GM21723 (cell line): ENCODE data around the gene ATP6V1D.
A peak's percentile ranks its signal among the peaks of the same experiment; 100 is the strongest.
"Not testable (repeated sequence)": the region's sequence is repeated elsewhere in the genome, so short reads cannot be mapped to it uniquely, and the experiment has no call there.

ENCODE experiments used
- ATAC-seq: cut with Tn5 transposase; IDR thresholded peaks from one replicate; pipeline ENCODE4 v1.9.1; 2021; ENCODE audit warnings: mild to moderate bottlenecking, moderate library complexity; ENCODE audit not compliant: unreplicated experiment

ATP6V1D gene

DNA sequence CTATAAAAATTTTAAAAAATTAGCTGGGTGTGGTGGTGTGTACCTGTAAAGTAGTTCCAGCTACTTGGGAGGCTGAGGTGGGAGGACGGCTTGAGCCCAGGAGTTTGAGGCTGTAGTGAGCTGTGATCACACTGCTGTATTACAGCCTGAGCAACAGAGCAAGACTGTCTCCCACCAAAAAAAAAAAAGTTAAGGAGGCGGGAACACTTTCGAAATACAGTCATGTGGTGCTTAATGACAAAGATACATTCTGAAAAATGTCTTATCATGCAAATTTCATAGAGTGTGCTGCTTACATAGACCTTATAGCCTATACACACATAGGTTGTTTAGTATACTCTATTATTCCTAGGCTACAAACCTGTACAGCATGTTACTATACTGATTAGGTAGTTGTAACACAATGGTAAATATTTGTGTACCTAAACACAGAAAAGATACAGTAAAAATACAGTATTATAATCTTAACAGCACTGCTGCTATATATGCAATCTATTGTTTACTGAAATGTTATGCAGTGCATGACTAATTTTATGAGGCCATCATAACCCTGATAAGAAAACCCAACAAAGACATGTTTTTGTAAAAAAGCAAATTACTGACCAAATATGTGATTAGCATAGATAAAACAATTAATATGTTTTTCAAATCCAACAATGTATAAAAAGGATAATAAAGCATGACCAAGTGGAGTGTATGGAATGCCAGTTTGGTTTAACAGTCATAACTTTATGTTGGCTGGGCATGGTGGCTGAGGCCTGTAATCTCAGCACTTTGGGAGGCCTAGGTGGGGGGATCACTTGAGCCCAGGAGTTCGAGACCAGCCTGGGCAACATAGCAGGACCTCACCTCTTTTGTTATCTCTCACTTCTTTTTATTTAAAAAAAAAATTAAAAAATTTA lies 11.9 kb upstream of the ATP6V1D start:
- no peak for ATAC-seq

DNA sequence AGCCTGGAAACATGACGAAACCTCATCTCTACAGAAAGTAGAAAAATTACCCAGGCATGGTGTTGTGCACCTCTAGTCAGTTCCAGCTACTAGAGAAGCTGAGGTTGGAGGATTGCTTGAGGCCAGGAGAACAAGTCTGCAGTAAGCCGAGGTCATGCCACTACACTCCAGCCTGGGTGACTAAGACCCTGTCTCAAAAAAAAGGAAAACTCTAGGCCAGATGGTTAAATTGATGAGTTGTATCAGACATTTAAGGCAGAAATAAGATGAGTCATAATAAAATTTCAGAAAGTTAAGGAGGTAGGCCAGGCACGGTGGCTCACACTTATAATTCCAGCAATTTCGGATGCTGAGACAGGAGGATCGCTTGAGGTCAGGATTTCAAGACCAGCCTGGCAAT lies 11.2 kb upstream of the ATP6V1D start:
- no peak for ATAC-seq

DNA sequence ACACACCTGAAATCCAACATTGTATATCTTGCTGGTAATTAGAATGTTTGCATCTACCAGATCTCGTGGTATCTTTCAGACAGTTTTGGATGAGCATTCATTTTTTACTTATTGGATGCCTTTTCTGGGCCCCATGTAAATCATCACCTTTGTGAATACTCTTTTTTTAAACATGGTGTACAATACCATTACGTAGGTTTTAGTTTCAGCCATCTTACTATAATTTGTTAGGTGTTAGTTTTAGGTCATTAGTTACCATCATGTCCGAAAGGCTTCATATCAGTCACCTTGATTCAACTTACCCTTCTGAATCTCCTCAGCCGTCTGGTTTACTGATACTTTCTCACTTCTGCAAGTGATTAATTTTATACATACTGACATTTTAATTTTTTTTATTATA lies 5.9 kb upstream of the ATP6V1D start:
- ATAC-seq: no peak

DNA sequence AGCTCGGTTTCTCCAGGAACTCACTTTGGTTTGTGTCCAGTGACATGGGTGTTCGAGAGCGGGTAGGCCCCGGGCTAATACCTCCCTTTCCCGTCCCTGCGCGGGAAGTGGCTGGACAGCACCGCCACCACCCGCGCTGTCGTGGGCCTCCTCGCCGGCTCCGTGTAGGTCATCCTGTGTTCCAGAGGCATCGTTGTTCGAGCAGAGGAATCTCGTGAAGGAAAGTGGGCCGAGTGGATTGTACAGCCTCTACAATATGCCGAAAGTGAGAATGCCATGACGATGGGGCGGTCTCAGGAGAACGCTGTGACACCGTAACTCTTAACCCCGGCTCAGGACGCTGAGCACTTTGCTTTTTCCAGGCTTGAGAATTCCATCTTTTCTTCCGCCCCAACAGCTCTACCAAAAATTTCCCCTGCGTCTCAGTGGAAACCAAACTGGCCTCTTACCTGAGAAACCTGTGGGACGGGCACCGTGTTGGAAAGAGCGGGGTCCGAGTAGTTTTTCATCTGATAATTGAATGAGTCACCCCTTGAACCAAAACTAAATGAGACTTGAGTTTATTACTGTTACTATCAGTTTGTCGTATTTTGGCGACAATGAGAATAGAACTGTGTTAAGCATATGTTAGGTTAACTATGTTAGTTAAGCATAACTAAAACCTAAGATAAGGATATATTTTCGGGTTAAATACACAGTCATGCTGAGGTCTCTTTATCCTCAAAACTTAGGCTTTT lies 1.0 kb upstream of the ATP6V1D start:
- peak; percentile 35 for ATAC-seq

DNA sequence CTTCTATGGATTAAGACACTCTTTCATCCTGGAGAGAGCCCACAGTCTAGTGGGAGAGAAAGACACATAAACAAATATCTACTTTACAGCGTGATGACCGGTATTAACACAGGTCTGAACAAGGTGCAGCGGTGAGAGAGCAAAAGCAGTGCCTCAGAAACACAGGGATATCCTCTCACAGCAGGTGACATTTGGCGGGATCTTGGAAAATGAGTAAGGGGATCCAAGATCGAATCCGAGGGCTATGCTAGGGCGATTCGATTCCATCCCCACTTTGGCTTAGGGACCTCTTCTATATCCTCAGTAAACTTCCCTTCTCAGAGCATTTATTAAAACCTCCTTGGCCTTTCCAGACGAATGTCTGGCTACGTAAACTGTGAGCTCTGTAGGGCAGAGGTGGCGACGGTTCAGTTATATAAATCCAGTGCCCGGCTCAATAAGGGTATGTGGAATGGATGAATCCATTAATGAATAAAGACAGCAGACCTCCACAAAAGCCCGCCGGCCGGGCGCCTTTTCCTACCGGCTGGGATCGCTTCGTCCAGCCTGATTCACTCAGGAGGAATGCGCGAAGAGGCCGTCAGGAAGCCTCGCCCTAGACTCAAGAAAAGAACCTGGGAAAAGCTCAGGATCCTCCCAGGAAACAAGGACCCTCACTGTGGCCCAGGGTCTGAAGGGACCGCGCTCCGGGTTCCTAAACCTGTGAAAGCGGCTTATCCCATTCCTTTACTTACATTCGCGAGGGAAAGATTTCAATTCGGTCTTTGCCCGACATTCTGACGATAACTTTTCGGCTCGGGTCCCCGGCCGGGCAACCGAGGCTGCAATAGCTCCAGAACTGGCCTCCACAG lies 455 bp downstream of the ATP6V1D start:
- ATAC-seq: no peak

DNA sequence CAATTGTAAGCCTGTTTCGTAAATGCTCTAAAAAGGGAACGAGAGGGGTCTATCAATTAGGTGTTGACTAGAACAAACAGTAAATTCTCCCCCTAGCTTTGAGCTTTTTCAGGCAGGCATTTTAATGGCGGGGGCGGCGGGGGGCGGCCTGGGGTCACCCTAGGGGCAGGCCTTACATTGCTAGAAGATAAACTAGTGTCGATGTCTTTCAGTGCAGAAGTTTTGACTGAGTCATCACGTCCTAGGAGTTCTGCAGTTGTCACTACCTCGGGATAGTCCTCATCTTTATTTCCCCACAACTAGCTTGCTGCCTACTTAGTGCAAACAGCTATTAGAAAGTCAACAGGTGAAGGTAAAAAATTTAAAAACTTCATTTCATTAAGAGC lies 1.6 kb downstream of the ATP6V1D start:
- no peak for ATAC-seq

DNA sequence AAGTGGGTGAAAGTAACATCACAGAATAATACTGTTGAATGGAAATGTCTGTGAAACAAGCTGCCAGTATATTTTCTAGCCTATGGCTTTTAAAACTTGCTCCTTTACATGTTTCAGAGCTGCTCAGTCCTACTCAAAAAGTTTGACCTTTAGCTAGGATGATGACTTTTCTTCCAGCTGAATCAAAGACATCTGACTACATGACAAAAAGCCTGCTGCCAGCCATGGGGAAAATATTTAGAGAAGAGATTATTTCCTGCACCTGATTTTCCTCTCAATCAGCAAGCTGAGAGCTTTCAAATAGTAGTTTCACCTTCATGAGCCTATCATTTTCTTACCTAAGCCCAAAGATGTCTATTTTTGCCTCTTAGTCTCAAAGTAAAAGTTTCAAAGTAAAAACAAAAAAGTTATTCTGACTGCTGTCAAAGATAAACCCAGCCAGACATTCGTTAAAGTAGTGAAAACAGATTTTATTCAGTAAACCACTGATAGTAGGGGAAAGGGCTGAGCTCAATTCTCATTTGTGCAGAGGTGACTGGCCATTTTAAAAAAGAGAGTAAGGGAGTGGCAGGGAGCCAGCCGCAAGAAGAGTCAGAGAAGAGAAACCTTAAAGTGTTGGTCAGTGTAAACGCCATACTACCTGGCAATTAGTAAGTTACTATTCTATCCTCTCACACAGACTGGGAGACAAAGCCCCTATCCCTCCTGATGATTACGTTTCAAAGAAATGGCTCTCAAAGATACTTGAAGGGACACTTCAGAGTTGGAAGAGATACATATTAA lies 2.2 kb downstream of the ATP6V1D start:
- ATAC-seq: no peak

DNA sequence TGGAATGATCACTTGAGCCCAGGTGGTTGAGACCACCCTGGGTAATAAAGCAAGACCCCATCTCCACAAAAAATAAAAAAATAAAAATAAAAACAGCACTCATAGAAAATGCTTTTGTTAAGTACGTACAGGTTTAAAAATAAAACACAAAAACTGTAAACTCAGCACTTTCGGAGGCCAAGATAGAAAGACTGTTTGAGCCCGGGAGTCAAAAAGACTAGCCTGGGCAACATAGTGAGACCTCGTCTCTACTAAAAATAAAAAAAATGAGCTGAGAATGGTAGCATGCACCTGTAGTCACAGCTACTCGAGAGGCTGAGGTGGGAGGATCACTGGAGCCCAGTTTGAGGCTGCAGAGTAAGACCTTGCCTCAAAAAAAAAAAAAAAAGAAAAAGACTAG lies 7.5 kb downstream of the ATP6V1D start:
- no peak for ATAC-seq

DNA sequence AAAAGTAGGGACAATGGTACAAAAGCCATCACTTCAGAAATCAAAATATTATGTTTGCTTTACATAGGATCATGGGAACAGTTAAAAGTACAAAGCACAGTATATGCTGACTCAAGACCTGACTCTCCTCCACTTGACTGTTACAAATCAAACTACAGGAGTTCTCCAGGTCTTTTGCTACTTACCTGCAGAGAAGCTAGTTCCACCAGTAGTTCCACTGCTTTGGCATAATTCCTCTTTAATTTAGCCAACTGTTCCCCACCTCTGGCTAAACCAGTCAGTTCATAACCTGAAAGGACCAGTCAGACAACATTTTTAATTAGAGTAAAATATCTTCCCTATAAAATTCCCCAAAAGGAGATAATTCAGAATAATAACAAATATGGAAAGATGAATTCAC lies 14.0 kb downstream of the ATP6V1D start:
- no peak for ATAC-seq

DNA sequence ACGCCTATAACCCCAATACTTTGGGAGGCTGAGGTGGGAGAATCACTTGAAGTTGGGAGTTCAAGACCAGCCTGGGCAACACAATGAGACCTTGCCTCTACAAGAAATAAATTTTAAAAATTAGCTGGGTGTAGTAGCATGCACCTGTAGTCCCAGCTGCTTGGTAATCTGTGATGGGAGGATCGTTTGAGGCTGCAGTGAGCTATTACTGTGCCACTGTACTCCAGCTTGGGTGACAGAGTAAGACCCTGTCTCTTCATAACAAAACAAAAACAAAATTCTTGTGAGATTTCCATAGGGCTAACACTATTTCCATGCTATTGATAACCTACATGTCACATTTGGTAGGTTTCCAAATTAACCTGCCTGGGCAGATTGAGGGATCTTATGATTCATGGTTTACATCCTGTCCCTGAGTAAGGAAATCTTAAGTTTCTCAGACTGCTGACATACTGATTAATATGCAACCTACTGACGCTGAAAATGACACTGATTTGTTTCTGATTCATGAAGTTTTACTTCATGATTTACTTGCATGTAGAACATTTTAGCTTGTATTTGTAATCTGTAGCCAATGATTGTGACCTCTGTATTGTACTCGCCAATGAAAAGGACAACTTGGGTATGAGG lies 15.9 kb downstream of the ATP6V1D start:
- ATAC-seq: no peak

DNA sequence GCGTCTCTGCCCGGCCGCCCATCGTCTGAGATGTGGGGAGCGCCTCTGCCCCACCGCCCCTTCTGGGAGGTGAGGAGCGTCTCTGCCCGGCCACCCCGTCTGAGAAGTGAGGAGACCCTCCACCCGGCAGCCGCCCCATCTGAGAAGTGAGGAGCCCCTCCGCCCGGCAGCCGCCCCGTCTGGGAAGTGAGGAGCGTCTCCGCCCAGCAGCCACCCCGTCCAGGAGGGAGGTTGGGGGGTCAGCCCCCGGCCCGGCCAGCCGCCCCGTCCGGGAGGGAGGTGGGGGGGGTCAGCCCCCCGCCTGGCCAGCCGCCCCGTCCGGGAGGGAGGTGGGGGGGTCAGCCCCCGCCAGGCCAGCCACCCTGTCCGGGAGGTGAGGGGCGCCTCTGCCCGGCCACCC lies 18.4 kb downstream of the ATP6V1D start:
- not testable (repeated sequence) for ATAC-seq

DNA sequence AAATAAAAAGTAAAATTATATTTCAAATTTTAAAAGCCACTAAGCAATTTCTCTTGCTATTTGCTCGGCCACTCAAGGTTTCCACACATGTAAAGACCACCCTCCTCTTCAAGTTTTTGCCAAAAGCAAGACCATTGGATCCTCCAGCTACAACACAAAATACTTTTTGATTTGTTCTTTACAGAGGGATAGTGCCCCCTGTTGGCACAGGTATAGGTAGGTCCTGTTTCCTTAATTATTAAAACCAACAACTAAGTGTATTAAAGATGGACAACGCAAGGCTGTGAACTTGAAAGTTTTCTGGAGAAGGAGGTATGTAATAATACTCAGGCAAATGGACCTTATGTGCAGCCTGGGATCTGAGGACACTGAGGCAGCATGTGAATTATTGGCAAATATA lies 23.8 kb downstream of the ATP6V1D start:
- no peak for ATAC-seq

DNA sequence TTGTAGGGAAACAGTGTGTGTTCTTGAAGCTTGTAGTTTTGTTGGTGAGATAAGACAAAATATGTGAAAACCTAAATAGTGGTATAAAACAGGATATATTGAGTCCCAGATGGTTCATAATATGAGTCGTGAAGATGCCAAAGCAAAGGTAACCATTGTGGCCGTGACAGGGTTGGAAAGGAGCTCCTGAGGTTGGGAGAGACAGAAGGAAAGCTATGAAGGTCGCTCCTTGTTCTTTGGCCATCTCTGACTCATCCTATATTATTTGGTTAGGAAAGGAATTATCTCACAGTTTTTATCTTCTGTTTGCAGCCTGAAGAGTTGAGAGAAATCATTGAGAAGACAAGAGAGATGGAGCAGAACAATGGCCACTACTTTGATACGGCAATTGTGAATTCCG lies 27.1 kb downstream of the ATP6V1D start:
- ATAC-seq: no peak

DNA sequence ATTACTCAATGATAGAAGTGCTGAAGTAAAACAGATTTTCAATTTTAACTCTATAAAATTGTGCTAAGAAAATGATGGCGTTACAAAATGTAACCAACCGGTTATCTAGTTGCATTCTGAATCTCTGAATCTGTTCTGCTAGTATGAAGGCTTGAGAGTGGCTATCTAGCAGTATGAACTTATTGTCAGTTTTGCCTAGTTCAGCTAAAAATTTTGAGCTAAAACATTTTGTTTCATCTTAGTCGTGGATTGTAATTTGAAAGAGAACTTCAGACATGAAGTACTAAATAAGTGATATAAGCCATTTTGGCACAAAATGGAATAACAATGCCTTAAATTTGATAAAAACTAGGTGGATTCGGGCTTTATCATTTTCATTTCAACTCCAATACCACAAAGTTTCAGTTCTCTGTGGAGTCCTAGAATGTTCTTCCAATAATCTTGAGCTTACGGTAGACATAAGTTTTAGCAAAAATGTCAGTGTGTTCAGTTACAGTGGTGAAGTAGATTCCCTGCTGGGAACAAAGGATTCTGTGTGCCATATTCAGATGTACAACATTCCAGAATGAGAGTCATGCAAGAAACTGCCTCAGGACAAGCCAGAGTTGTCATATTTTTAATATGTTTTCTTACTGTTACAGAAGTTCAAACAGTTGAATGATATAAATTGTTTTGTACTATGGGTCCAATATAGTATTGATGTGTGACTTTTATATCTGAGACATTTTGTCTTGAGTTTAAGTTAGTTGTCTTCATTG lies 28.1 kb downstream of the ATP6V1D start:
- no peak for ATAC-seq

DNA sequence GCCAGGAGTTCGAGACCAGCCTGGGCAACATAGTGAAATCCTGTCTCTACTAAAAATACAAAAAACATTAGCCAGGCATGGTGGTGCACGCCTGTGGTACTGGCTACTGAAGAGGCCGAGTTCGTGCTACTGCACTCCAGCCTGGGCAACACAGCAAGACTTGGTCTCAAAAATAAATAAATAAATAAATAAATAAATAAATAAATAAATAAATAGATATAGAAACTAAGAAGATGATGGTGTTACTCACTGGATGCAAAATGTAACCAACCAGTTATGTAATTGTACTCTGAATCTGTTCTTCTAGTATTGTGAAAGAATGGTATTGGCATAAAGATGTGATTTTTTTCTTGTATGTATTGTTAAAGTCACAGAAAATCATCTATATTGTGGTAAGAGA lies 29.9 kb downstream of the ATP6V1D start:
- ATAC-seq: not testable (repeated sequence)

DNA sequence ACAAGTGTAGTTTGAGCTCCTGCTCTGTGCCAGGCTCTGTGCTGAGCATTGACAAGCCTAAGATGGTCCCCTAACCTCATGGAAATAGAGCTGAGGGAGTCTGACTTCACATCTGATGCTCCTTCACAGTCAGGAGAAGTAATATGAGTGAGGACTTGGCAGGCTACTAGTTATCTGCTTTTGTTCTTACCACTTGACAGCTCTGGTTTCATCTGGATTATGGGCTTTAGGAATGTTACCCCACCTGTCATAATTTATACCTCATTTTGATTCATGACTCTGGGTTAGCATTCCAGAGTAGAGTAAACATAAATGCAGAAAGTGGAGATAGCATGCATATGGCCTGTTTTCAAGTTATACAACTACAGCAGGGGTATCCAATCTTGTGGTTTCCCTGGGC lies 40.5 kb downstream of the ATP6V1D start:
- ATAC-seq: no peak

DNA sequence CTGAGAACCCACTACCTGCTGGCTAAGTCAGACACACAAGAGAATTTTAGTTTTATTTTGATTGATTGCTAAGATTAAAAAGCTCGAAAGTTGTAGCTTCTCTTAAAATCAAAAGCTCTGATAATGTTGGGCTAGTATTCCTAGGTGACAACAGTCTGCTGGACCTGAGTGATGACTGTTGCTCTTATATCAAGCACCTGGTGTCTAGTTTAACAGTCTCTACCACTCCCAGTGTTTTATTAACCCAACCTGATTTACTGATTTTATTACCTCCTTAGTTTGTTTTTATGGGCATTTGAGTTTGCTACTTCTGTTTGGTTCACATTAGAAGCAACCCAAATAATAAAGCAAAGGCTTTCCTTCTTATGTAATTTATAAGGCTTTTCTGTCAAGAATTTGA lies 41.8 kb downstream of the ATP6V1D start:
- ATAC-seq: no peak

DNA sequence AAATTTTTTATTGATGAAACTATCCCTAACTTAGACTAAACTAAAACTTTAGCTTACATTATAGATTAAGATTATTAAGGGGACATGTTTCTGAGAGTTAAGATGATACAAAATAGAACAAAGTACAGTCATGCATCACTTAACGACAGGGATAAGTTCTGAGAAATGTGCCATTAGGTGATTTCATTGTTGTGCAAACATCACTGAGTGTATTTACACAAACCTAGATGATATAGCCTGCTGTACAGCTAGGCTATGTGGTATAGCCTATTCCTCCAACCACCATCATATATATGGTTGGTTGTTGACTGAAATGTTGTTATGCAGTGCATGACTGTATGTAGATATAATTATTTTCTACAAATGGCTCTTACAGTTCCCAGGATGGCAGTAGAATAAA lies 46.5 kb downstream of the ATP6V1D start:
- no peak for ATAC-seq

DNA sequence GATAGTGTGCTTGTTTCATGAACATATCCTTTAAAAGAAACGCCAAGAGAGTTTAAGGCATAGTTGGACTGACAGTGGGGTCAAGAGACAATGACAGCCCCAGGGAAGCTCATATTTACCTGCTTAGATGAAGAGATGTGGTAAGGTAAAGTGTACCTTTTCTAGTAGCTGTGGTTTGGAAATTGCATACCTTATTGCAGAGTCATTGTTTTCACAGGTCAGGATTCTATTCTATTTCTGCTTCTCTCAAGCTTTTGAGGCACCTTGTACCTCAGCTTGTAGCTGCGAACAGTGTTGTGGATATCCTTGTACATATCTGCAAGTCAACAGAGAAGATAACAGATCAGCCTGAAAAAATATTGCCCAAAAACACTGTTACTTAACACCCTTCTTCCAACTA lies 47.7 kb downstream of the ATP6V1D start:
- ATAC-seq: no peak
